IMR-90 (cell line): ENCODE data around the gene PIP4K2A. TPM values are rescaled to one million over a fixed set of nuclear protein-coding genes. Genes with fewer than 3 reads are reported as not detected.

Source experiments
- ATAC-seq: fragments of 200-7000 bp; cut with Tn5 transposase; 2 replicates; pipeline ENCODE4 v1.9.1; 2020; ENCODE audit warnings: low read depth, mild to moderate bottlenecking, moderate library complexity
- BruUV-seq: library from RNA; stranded (reverse); fragments of 400-500 nt; replicated peaks from 2 replicates; lab custom pipeline; 2021; lab: Mats Ljungman, UMichigan
- CTCF ChIA-PET: fragments of 300-600 bp; formaldehyde crosslinking; extraction: SDS; loops from one replicate; lab custom pipeline; 2021; ENCODE audit warnings: antibody characterized with exemption; lab: Yijun Ruan, JAX
- POLR2A ChIA-PET: fragments of 300-600 bp; sonication (Branson Sonifier 250); formaldehyde crosslinking; loops from one replicate; lab custom pipeline; 2022; ENCODE audit warnings: antibody characterized with exemption; ENCODE audit not compliant: unreplicated experiment; lab: Charles Lee
- DNase-seq: peaks from one replicate; pipeline ENCODE4 v3.0.0; 2013
- H2AFZ ChIP-seq: replicated peaks from 2 replicates; pipeline ENCODE3; 2013; ENCODE audit warnings: low read length, mild to moderate bottlenecking; ENCODE audit not compliant: poor library complexity
- H2AK5ac ChIP-seq: 2 replicates; pipeline ENCODE4 v1.6.1; 2013; ENCODE audit warnings: low read depth, low read length, inconsistent platforms
- H2AK9ac ChIP-seq: replicated peaks from 2 replicates; pipeline ENCODE3; 2013; ENCODE audit warnings: mild to moderate bottlenecking, low read depth, low read length, moderate library complexity; ENCODE audit not compliant: poor library complexity
- H2BK120ac ChIP-seq: 2 replicates; pipeline ENCODE4 v1.6.1; 2013; ENCODE audit warnings: low read depth, low read length, inconsistent platforms
- H2BK15ac ChIP-seq: 3 replicates; pipeline ENCODE4 v1.6.1; 2013; ENCODE audit warnings: low read depth, low read length, inconsistent platforms
- H2BK20ac ChIP-seq: 2 replicates; pipeline ENCODE4 v1.6.1; 2013; ENCODE audit warnings: low read depth, mild to moderate bottlenecking, inconsistent platforms, low read length, moderate library complexity
- H2BK5ac ChIP-seq: 2 replicates; pipeline ENCODE4 v1.6.1; 2013; ENCODE audit warnings: mild to moderate bottlenecking, low read depth, low read length, inconsistent platforms; ENCODE audit not compliant: poor library complexity, severe bottlenecking
- H3K14ac ChIP-seq: replicated peaks from 2 replicates; pipeline ENCODE4 v1.6.1; 2013; ENCODE audit warnings: low read depth, low read length, inconsistent platforms
- H3K18ac ChIP-seq: 2 replicates; pipeline ENCODE4 v1.6.1; 2013; ENCODE audit warnings: low read depth, low read length, control low read depth
- H3K23ac ChIP-seq: 2 replicates; pipeline ENCODE4 v1.6.1; 2013; ENCODE audit warnings: low read depth, low read length, inconsistent platforms
- H3K27ac ChIP-seq: 2 replicates; pipeline ENCODE4 v1.5.1; 2013; ENCODE audit warnings: mild to moderate bottlenecking, control low read depth, low read length; ENCODE audit not compliant: insufficient read depth
- H3K27me3 ChIP-seq: 2 replicates; pipeline ENCODE4 v1.6.1; 2013; ENCODE audit warnings: low read length; ENCODE audit not compliant: control insufficient read depth, insufficient read depth
- H3K36me3 ChIP-seq: 2 replicates; pipeline ENCODE4 v1.6.1; 2013; ENCODE audit warnings: low read length, mixed read lengths; ENCODE audit not compliant: control insufficient read depth, insufficient read depth
- H3K4ac ChIP-seq: 2 replicates; pipeline ENCODE4 v1.6.1; 2013; ENCODE audit warnings: low read depth, low read length, inconsistent platforms
- H3K4me1 ChIP-seq: 2 replicates; pipeline ENCODE4 v1.6.1; 2013; ENCODE audit warnings: low read length, mixed read lengths; ENCODE audit not compliant: control insufficient read depth, insufficient read depth
- H3K4me2 ChIP-seq: 2 replicates; pipeline ENCODE4 v1.6.1; 2013; ENCODE audit warnings: low read depth, mild to moderate bottlenecking, control low read depth, low read length, moderate library complexity
- H3K4me3 ChIP-seq: 2 replicates; pipeline ENCODE4 v1.5.1; 2013; ENCODE audit warnings: low read depth, mild to moderate bottlenecking, control low read depth, low read length, moderate library complexity; ENCODE audit not compliant: insufficient read depth
- H3K56ac ChIP-seq: 2 replicates; pipeline ENCODE4 v1.6.1; 2013; ENCODE audit warnings: low read length, inconsistent platforms; ENCODE audit not compliant: insufficient read depth; ENCODE audit errors: extremely low read depth
- H3K79me1 ChIP-seq, 2 experiments: 2 replicates each; pipeline ENCODE4 v1.6.1; 2013; ENCODE audit warnings: low read length in 2 of 2, inconsistent platforms in 1 of 2, low read depth in 1 of 2
- H3K9ac ChIP-seq: 2 replicates; pipeline ENCODE4 v1.6.1; 2013; ENCODE audit warnings: low read depth, low read length, control low read depth
- H3K9me1 ChIP-seq: 2 replicates; pipeline ENCODE4 v1.6.1; 2013; ENCODE audit warnings: low read length, inconsistent platforms; ENCODE audit not compliant: insufficient read depth
- H3K9me3 ChIP-seq: 2 replicates; pipeline ENCODE4 v1.6.1; 2013; ENCODE audit warnings: low read length; ENCODE audit not compliant: control insufficient read depth, insufficient read depth
- H4K20me1 ChIP-seq: 2 replicates; pipeline ENCODE4 v1.6.1; 2013; ENCODE audit warnings: low read length, inconsistent platforms; ENCODE audit not compliant: insufficient read depth
- H4K5ac ChIP-seq: 2 replicates; pipeline ENCODE4 v1.6.1; 2013; ENCODE audit warnings: mild to moderate bottlenecking, low read depth, low read length, control low read depth
- H4K8ac ChIP-seq, 2 experiments: 2 replicates each; pipeline ENCODE4 v1.6.1; 2013; ENCODE audit warnings: low read depth in 2 of 2, low read length in 2 of 2, control low read depth in 1 of 2, inconsistent platforms in 1 of 2
- H4K91ac ChIP-seq: 2 replicates; pipeline ENCODE4 v1.6.1; 2013; ENCODE audit warnings: low read depth, low read length, inconsistent platforms; ENCODE audit not compliant: insufficient read depth
- BHLHE40 ChIP-seq: fragments of 150-350 bp; IDR thresholded peaks from 2 replicates; pipeline ENCODE4 v1.6.1; 2016; ENCODE audit warnings: mild to moderate bottlenecking, low read depth, low read length
- CEBPB ChIP-seq: IDR thresholded peaks from 2 replicates; pipeline ENCODE4 v1.6.1; 2012; ENCODE audit warnings: low read depth, low read length, improper control_type of control experiment
- WGBS, 2 experiments: methylation state at CpG; one replicate each; pipeline versions ENCODE4 v1.1.5 to v1.1.7; 2013; ENCODE audit warnings: missing lambda C conversion rate in 2 of 2; ENCODE audit not compliant: insufficient read length in 1 of 2; ENCODE audit errors: extremely low coverage in 2 of 2; 5-methylcytosine and 5-hydroxymethylcytosine counted together
- dilution Hi-C: fragments of 300-500 bp; cut with HindIII; formaldehyde crosslinking; loops from one replicate; pipeline ENCODE4 v1.14.3; 2018; ENCODE audit warnings: low sequenced_read_pairs; ENCODE audit not compliant: unreplicated experiment
- in situ Hi-C: fragments of 300-500 bp; cut with MboI; formaldehyde crosslinking; loops from 3 replicates; pipeline ENCODE4 v1.14.3; 2019; ENCODE audit warnings: low sequenced_read_pairs, inconsistent platforms, mixed read lengths
- intact Hi-C: fragments of 100-400 bp; cut with micrococcal nuclease; formaldehyde crosslinking; loops from 2 replicates; pipeline ENCODE4 v1.10.0; 2022
- polyA plus RNA-seq, 3 experiments: library from polyadenylated mRNA; depleted of rRNA; stranded (reverse); fragments of >200 nt; gene quantifications; 2 replicates each; pipeline ENCODE4 v1.2.3, GENCODE V29; 2012; ENCODE audit warnings: low replicate concordance in 1 of 3
- total RNA-seq: library from RNA; depleted of rRNA; stranded (reverse); fragments of >200 nt; gene quantifications from 2 replicates; pipeline ENCODE4 v1.2.3, GENCODE V29; 2012

PIP4K2A gene
- total and polyA plus RNA-seq, 2 of the 4 experiments (the other 2 are of a cell fraction) = 9.8 to 18.1 TPM

GRCh38 chr10:22684699-22685098 is 29.7 kb downstream of the PIP4K2A start:
- intact Hi-C loops (no loop called here), dilution Hi-C loops (no loop called here), in situ Hi-C loops (no loop called here)
- no peak overlapping the region for H2BK120ac ChIP-seq
- no peak overlapping the region for H3K18ac ChIP-seq
- H3K4ac ChIP-seq = no peak overlapping the region
- H3K4me2 ChIP-seq = no peak overlapping the region
- peaks cover 20% of the 10 kb centered on the region for H3K4me1 ChIP-seq
- peaks cover 20% of the 10 kb centered on the region for H3K9me1 ChIP-seq
- ATAC-seq (no peak), DNase-seq (no peak)
- H4K8ac ChIP-seq = no peak overlapping the region
- no peaks in the 10 kb centered on the region for H3K27me3 ChIP-seq
- ChIA-PET CTCF (no interaction called here), POLR2A (no interaction called here)
- no peak overlapping the region for H2BK5ac ChIP-seq
- no TSS peak for BruUV-seq
- no peak overlapping the region for H3K27ac ChIP-seq
- H3K23ac ChIP-seq = no peak overlapping the region
- H3K56ac ChIP-seq = no peak overlapping the region
- H3K9me3 ChIP-seq = no peaks in the 10 kb centered on the region
- no peak overlapping the region for H2BK15ac ChIP-seq
- no peak overlapping the region for H2AK9ac ChIP-seq
- no peak overlapping the region for H3K4me3 ChIP-seq
- no peak overlapping the region for H3K14ac ChIP-seq
- TF ChIP-seq CEBPB = no peak
- TF ChIP-seq BHLHE40 = no peak
- no CpG with 5 or more reads among the region's 5 CpGs for WGBS, 2 experiments
- no peak overlapping the region for H4K5ac ChIP-seq
- H3K9ac ChIP-seq = no peak overlapping the region
- no peak overlapping the region for H2BK20ac ChIP-seq
- no peak overlapping the region for H2AK5ac ChIP-seq
- no peak overlapping the region for H2AFZ ChIP-seq
- H3K36me3 ChIP-seq = no peaks in the 10 kb centered on the region
- no peak overlapping the region for H4K91ac ChIP-seq
- peaks cover 27% of the 10 kb centered on the region for H4K20me1 ChIP-seq
- H3K79me1 ChIP-seq = peaks cover 60 to 87% of the 10 kb centered on the region in 2 experiments
